Heart left ventricle (tissue), 16 donors: Measurements from ENCODE around the gene MYMK. TPM values are rescaled to one million over a fixed set of nuclear protein-coding genes. Genes with fewer than 3 reads are reported as not detected.

ENCODE experiments used
- ATAC-seq, 4 donors: fragments of 200-7000 bp; cut with Tn5 transposase; one replicate each; pipeline ENCODE4 v1.9.1; 2020 to 2022; ENCODE audit warnings: moderate library complexity in 4 of 4, mild to moderate bottlenecking in 3 of 4, moderate number of reproducible peaks in 1 of 4
- DNase-seq, 5 donors: peaks; one replicate each; pipeline ENCODE4 v3.0.0-alpha.2; 2020
- H3K27ac ChIP-seq, 12 donors: fragments of 200-600 bp; sonication (generic) in 4 of 12; one replicate each; pipeline versions ENCODE4 v1.5.0 to v1.8.0; 2016 to 2022; ENCODE audit warnings: mild to moderate bottlenecking in 2 of 12
- H3K27me3 ChIP-seq, 9 donors: fragments of 200-600 bp; sonication (generic) in 2 of 9; one replicate each; pipeline versions ENCODE4 v1.5.1 to v1.8.0; 2016 to 2022; ENCODE audit warnings: mild to moderate bottlenecking in 3 of 9
- H3K36me3 ChIP-seq, 9 donors: fragments of 200-600 bp; sonication (generic) in 2 of 9; one replicate each; pipeline versions ENCODE4 v1.5.0 to v1.8.0; 2018 to 2022; ENCODE audit warnings: mild to moderate bottlenecking in 2 of 9
- H3K4me1 ChIP-seq, 12 donors: fragments of 200-600 bp; sonication (generic) in 4 of 12; one replicate each; pipeline versions ENCODE4 v1.5.0 to v1.8.0; 2016 to 2022; ENCODE audit warnings: mild to moderate bottlenecking in 3 of 12
- H3K4me3 ChIP-seq, 12 donors: fragments of 200-600 bp; sonication (generic) in 4 of 12; one replicate each; pipeline versions ENCODE4 v1.5.0 to v1.8.0; 2017 to 2022; ENCODE audit warnings: mild to moderate bottlenecking in 9 of 12, moderate library complexity in 4 of 12
- H3K9me3 ChIP-seq, 12 donors: fragments of 200-600 bp; sonication (generic) in 4 of 12; one replicate each; pipeline versions ENCODE4 v1.5.0 to v1.8.0; 2016 to 2022; ENCODE audit warnings: mild to moderate bottlenecking in 1 of 12
- CTCF ChIP-seq, 12 donors: fragments of 200-600 bp; sonication (generic) in 4 of 12; IDR thresholded peaks; one replicate each; pipeline versions ENCODE4 v1.5.0 to v1.8.0; 2018 to 2022; ENCODE audit warnings: antibody characterized with exemption in 12 of 12, mild to moderate bottlenecking in 5 of 12
- POLR2A ChIP-seq, 2 donors: fragments of 450-650 bp; IDR thresholded peaks; one replicate each; pipeline ENCODE4 v1.6.1; 2017; ENCODE audit warnings: antibody characterized with exemption in 2 of 2, mild to moderate bottlenecking in 2 of 2, moderate library complexity in 2 of 2
- WGBS, 4 donors: extraction: QIAGEN DNeasy Blood & Tissue Kit in 2 of 4; methylation state at CpG; one replicate each; pipeline versions ENCODE4 v1.1.5 to v1.1.7; 2013 to 2018; 5-methylcytosine and 5-hydroxymethylcytosine counted together
- intact Hi-C, 10 donors: fragments of 100-400 bp; cut with DNase I; formaldehyde crosslinking; loops; one replicate each; pipeline versions ENCODE4 v1.11.1 to v1.14.2; 2022
- polyA plus RNA-seq, 2 donors: library from polyadenylated mRNA; stranded (reverse); fragments of 200-250 nt; gene quantifications; one replicate each; pipeline ENCODE4 v1.2.3, GENCODE V29; 2013
- total RNA-seq, 9 donors: library from RNA; depleted of rRNA in 2 of 9; stranded (reverse); fragments of >200 nt in 2 of 9; fragmentation: NEBNext Ultra II Directional in 3 of 9; extraction: Animal tissue kit (Norgen Biotek cat#: 25700) in 3 of 9; gene quantifications; one replicate each; pipeline versions ENCODE4 v1.1.0 to v1.2.4, GENCODE V29; 2016 to 2023
- donor health status: ischemic (EF 13 %, LVEDD 7.1; RV severe dilation, severe dysfunction).
- donor health status: healthy with polysubstance abuse.
- donor health status: DM: no; HTN: yes; CAD: no.
- donor health status: DM: no; HTN: no; CAD: no.
- donor health status: ischemic (EF 25% LVEDD 6.9; RV normal size, moderate dysfunction).
- donor health status: ischemic (EF 25% LVEDD 5.7; RV mildly dilated, moderate dysfunction).
- donor health status: healthy.
- donor health status: DM: yes; HTN: yes; CAD: no.
- donor health status: ischemic (EF 35%, LVEDD 5.7; RV mildly dilated, moderate dysfunction).
- donor health status: nonischemic (EF 11% LVEDD 7.7; RV severe dilation, severe dysfunction).
- donor health status: DM: yes; HTN: yes; CAD: no.
- donor health status: PGD.
- donor health status: ischemic (EF 29% LVEDD 5.4; RV normal size, mild dysfunction).
- donor health status: nonischemic (EF 23%, LVEDD 6.1; RV moderate dilation, normal function).

The MYMK gene
- total and polyA plus RNA-seq, 11 donors = not detected

GRCh38 chr9:133562611-133563290, 38.0 kb upstream of the MYMK start:
- H3K4me1 ChIP-seq = peaks cover 3 to 58% (median 44%) of the 10 kb centered on the region in 12 donors
- H3K27ac ChIP-seq = peak overlapping the region in 5 of 12 donors; percentile 21 to 40 (median 23)
- intact Hi-C loops = no loop called here
- TF ChIP-seq CTCF (IDR thresholded peaks at IDR 0.05) (no peak), POLR2A (IDR thresholded peaks at IDR 0.05) (no peak)
- WGBS, 4 donors = 93 to 95% (median 93%) methylated on average over 47 to 54 of the region's 54 CpGs
- H3K27me3 ChIP-seq = no peaks in the 10 kb centered on the region
- H3K9me3 ChIP-seq = no peaks in the 10 kb centered on the region
- H3K4me3 ChIP-seq = no peak overlapping the region
- ATAC-seq = no peak
- DNase-seq = no peak
- no peaks in the 10 kb centered on the region for H3K36me3 ChIP-seq

DNA sequence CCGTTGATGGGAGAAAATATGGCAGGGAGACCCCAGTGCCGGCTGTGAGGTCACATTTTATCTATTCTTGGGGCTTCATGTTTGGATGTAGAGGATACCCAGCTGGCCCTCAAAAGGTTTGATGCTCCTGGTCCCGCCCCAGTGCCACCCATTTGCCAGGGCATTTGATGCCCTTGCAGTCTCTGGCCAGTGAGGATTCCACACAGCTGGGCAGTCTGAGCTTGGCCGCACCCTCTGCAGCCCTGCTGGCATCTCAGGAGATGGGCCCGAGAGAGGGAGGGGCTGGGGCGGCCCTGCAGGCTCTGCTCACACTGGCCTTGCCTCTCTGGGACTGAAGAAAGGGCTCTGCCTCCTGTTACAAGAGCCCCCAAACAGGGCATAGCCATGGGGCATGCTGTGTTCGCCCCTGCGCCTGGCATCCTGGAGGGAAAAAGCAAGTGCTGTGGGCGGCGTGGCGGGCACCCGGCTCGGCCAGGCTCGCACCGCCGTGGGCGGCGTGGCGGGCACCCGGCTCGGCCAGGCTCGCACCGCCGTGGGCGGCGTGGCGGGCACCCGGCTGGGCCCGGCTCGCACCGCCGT, 37.3 kb upstream of the MYMK start:
- no peak for TF ChIP-seq POLR2A (IDR thresholded peaks at IDR 0.05)
- TF ChIP-seq CTCF (IDR thresholded peaks at IDR 0.05) = no peak
- 88 to 95% (median 93%) methylated on average over 14 to 32 of the region's 32 CpGs for WGBS, 4 donors
- ATAC-seq (no peak), DNase-seq (no peak)
- no peak overlapping the region for H3K27ac ChIP-seq
- no peaks in the 10 kb centered on the region for H3K36me3 ChIP-seq
- no peaks in the 10 kb centered on the region for H3K9me3 ChIP-seq
- H3K4me3 ChIP-seq = no peak overlapping the region
- no peaks in the 10 kb centered on the region for H3K27me3 ChIP-seq
- intact Hi-C loops = no loop called here
- H3K4me1 ChIP-seq = peaks cover 3 to 64% (median 50%) of the 10 kb centered on the region in 12 donors

DNA sequence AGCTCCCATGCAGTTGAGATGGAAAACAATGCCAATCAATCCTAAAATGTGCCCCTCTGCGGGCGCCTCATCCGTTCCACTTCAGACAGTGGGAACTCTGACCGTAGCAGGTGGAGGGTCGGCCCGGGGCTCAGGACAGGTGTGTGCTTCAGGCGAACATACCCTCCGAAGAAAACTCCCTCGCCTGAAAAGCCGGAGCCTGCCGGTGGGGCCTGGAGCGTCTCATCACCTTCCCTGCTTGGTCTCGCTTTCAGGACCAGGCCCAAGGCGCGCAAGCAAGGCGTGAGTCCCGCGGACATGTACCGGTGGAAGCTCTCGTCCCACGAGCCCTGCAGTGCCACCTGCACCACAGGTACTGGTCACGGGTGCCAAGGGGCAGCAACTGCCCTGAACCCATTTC, 36.2 kb upstream of the MYMK start:
- Histone ChIP-seq H3K9me3 (no peaks in the 10 kb centered on the region), H3K4me3 (no peak overlapping the region), H3K27ac (no peak overlapping the region), H3K36me3 (peaks cover 0 to 4% (median 0%) of the 10 kb centered on the region in 9 donors), H3K27me3 (no peaks in the 10 kb centered on the region), H3K4me1 (peaks cover 3 to 65% (median 50%) of the 10 kb centered on the region in 12 donors)
- TF ChIP-seq CTCF (IDR thresholded peaks at IDR 0.05) (no peak), POLR2A (IDR thresholded peaks at IDR 0.05) (no peak)
- intact Hi-C loops = no loop called here
- WGBS, 4 donors = 94 to 99% (median 96%) methylated on average over 13 to 22 of the region's 22 CpGs
- ATAC-seq (no peak), DNase-seq (no peak)

DNA sequence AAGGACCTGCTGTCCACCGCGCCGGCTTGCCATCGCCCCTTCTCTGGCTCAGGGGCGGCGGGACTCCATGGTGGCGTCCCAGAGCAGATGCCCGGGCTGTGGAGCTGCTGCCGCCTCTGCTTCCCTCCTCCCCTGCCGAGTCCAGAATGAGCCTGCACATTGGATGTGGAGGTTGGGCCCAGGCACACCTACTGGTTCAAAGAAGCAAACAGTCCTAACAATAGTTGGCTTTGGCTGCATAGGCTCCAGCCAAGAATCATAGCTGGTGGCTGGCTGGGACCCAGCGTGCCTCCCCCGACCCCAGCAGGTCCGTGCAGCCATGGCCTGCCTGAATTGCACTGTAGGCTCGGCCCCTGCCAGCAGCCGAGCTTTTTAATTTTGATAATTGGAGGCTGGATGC, 35.6 kb upstream of the MYMK start:
- DNase-seq (peak in 4 of 5 donors; percentile 56 to 69 (median 63)), ATAC-seq (peak; percentile 47 to 73 (median 63))
- peak in 2 of 12 donors; percentile 4 to 7 for TF ChIP-seq CTCF (IDR thresholded peaks at IDR 0.05)
- TF ChIP-seq POLR2A (IDR thresholded peaks at IDR 0.05) = no peak
- Histone ChIP-seq H3K36me3 (peaks cover 0 to 11% (median 0%) of the 10 kb centered on the region in 9 donors), H3K27ac (peak overlapping the region in 2 of 12 donors; percentile 45 to 63), H3K27me3 (no peaks in the 10 kb centered on the region), H3K4me3 (peak overlapping the region in 1 of 12 donors; percentile 16), H3K4me1 (peaks cover 3 to 59% (median 50%) of the 10 kb centered on the region in 12 donors), H3K9me3 (no peaks in the 10 kb centered on the region)
- WGBS, 4 donors = 41 to 55% (median 51%) methylated on average over 14 to 15 of the region's 15 CpGs
- intact Hi-C loops = no loop called here
